Fibroblast of mammary gland (primary cell): ENCODE results near the gene VAC14.

Experiments used
- DNase-seq: peaks from one replicate; pipeline ENCODE4 v3.0.0-alpha.2; 2010; ENCODE audit warnings: low read depth
- H3K4me3 ChIP-seq: 2 replicates; pipeline ENCODE4 v1.5.1; 2011; ENCODE audit warnings: low read depth, mild to moderate bottlenecking, low read length, moderate library complexity; ENCODE audit not compliant: control insufficient read depth
- TF ChIP-seq, protein P1 (sequence below): conservative IDR thresholded peaks from 2 replicates; pipeline ENCODE4 v1.5.1; 2011; ENCODE audit warnings: low read depth, low read length, inconsistent platforms; ENCODE audit not compliant: control insufficient read depth, insufficient read depth

Gene VAC14

DNA sequence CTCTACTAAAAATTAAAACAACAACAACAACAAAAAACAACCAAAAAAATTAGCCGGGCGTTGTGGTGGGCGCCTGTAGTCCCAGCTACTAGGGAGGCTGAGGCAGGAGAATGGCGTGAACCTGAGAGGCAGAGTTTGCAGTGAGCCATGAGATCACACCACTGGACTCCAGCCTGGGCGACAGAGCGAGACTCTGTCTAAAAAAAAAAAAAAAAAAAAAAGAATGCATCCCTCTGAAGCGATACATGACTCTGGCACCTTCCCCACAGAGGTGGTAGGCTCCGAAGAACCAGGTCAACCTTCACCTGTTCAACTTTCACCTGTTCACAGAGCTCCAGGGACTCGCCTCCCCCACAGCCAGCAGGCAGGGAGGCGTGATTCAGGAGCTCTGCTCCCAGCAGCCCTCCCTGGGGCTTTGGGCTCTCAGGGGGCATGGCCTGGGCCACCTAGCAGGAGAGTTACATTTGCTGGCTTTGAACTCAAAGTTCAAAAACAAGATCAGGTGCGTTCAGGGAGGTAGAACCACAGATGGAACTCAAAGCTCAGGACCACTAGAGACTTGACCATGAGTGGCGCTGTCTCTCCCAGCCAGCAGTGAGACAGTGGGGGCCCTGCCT, 5.6 kb downstream of the VAC14 start:
- DNase-seq: no peak
- TF ChIP-seq, protein P1, sequence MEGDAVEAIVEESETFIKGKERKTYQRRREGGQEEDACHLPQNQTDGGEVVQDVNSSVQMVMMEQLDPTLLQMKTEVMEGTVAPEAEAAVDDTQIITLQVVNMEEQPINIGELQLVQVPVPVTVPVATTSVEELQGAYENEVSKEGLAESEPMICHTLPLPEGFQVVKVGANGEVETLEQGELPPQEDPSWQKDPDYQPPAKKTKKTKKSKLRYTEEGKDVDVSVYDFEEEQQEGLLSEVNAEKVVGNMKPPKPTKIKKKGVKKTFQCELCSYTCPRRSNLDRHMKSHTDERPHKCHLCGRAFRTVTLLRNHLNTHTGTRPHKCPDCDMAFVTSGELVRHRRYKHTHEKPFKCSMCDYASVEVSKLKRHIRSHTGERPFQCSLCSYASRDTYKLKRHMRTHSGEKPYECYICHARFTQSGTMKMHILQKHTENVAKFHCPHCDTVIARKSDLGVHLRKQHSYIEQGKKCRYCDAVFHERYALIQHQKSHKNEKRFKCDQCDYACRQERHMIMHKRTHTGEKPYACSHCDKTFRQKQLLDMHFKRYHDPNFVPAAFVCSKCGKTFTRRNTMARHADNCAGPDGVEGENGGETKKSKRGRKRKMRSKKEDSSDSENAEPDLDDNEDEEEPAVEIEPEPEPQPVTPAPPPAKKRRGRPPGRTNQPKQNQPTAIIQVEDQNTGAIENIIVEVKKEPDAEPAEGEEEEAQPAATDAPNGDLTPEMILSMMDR: no peak
- no peak overlapping the region for H3K4me3 ChIP-seq

DNA sequence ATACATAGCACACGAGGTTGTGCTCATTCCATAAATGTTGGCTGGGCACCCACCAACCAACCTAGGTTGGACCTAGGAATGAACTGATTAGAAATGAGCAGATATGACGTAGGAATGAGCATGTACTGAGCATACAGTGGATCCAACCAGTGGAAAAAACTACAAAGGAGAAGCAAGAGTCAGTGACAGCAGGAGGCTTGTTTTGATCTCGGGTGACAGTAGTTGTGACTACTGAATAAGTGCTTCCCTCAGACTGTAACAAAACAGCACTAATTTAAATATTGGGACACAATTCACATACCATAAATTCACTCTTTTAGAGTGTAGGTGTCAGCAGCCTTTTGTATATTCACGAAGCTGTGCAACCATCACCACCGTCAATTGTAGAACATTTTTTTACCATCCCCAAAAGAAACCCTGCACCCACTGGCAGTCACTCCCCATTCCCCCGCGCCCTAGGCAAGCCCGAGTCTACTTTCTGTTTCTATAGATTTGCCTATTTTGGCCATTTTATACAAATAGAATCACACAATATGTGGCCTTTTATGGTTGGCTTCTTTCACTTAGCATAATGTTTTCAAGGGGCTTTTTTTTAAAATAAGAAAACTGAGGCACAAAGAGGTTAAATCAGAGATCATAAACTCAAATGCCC, 7.0 kb downstream of the VAC14 start:
- DNase-seq: no peak
- TF ChIP-seq, protein P1: no peak
- no peak overlapping the region for H3K4me3 ChIP-seq

DNA sequence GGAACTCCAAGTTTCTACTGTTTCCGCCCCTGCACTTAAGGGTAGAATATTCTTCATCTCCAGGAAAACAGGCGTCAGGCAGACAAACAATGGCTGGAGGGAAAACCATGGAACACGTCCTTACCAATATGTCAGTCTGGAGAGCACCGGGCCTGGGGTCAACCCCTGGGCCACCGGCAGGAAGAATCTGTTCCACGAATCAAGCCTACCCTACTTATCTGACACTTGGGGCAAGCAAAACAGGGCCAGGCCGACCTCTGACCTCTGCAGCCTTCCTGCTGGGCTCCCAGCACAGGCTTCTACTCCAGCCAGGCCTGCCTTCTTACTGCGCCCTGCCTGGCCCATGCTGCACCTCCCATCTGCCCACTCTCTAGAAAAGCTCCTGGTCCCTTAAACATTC, 10.1 kb downstream of the VAC14 start:
- H3K4me3 ChIP-seq: no peak overlapping the region
- TF ChIP-seq, protein P1: no peak
- no peak for DNase-seq

DNA sequence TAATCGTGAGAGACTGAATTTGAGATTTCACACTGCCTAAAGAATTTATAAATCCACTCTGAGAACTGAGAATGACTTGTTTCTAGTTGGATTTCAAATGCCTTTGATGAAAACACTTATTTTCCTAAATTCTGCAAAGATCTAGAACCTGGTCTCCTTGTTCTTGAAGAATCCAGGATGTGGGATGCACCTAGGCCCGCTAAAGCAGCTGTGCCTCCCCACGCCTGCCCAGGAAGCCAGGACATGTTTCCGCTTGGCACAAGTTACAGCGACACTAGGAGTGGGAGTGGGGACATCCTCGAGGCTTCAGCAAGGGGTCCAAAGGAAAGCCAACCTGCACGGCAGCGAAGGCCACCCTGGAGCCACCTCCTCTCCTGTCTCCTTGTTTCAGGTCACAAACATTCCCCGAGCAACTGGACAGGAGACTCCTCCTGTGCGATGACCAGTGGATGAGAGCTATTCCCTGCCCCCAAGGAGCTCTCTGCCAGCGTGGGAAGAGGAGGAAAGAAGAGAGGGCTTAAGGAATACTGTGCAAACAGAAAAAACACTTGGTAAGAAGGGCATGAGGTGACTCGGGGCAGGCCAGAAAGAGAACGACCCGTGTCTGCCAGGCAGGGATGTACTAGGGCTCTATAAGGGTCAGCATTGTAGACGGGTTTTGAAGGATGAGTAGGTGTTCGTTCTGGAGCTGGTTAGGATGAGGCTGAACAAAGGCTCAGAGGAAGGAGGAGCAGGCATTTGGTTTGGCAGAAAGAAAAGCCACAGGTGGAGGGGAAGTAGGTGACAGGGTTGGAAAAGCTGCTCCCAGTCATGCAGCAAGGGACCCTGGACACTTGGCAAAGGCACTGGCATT, 11.1 kb downstream of the VAC14 start:
- H3K4me3 ChIP-seq: no peak overlapping the region
- no peak for DNase-seq
- TF ChIP-seq, protein P1: no peak

DNA sequence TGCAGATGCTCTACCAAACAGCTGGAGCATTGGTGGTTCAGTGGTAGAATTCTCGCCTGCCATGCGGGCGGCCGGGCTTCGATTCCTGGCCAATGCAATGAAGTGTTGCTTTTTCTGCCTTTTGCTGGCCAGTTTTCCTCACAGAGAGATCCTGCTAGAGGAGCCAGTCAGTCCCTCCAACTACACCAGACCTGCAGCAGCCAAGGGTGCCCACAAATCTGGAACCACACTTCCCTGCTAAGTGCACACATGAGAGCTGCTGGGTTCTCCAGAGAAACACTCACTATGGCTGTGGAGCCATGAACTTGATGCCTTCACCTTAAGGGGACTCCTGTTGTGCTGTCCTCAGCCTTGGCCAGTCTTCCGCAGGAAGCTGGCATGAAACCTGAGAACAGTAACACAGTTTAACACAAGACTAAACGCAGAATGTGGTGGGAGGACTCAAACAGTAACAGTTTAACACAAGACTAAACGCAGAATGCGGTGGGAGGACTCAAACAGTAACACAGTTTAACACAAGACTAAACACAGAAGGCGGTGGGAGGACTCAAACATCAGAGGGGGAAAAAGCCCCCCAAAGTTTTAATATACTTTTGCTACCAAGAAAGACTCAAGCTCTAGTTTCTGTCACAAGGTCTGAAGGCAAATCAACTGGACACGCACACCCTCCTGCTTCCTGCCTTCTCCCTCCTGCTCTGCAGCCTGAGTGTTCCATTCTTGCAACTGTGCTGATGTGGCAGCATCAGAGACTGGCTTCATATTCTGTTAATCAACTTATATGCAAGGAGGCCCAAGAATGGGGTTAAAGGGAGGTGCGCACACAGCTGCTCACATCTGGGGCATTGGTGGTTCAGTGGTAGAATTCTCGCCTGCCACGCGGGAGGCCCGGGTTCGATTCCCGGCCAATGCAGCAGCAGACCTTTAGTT, 12.0 kb downstream of the VAC14 start:
- peak; percentile 88 for DNase-seq
- peak overlapping the region; percentile 25 for H3K4me3 ChIP-seq
- TF ChIP-seq, protein P1: no peak
